Body of pancreas (tissue), 4 donors: Measurements from ENCODE around the gene CASZ1. TPM values are rescaled to one million over a fixed set of nuclear protein-coding genes. Genes with fewer than 3 reads are reported as not detected.

Source experiments
- ATAC-seq: fragments of 150-250 bp; one replicate; pipeline ENCODE4 v1.9.1; 2016
- DNase-seq, 4 donors: peaks; one replicate each; pipeline ENCODE4 v3.0.0-alpha.2; 2019
- H3K27ac ChIP-seq, 4 donors: fragments of 200-600 bp; sonication (generic); 1 replicate in 3 of 4; 2 replicates in 1 of 4; pipeline versions ENCODE4 v1.5.1 to v1.6.1; 2016 to 2019; ENCODE audit warnings: mild to moderate bottlenecking in 1 of 4, mixed read lengths in 1 of 4, moderate library complexity in 1 of 4
- H3K27me3 ChIP-seq, 2 donors: fragments of 200-600 bp; sonication (generic); one replicate each; pipeline ENCODE4 v1.6.0; 2016; ENCODE audit warnings: mild to moderate bottlenecking in 1 of 2
- H3K36me3 ChIP-seq, 2 donors: fragments of 200-600 bp; sonication (generic); replicated peaks in 1 of 2; 2 replicates each; pipeline ENCODE4 v1.5.1; 2016; ENCODE audit warnings: low read depth in 2 of 2; ENCODE audit not compliant: insufficient read depth in 1 of 2
- H3K4me1 ChIP-seq: fragments of 200-600 bp; sonication (generic); one replicate; pipeline ENCODE4 v1.6.0; 2016
- H3K4me3 ChIP-seq, 2 donors: fragments of 200-600 bp; sonication (generic); 1 replicate in 1 of 2; 2 replicates in 1 of 2; pipeline ENCODE4 v1.5.1; 2016 to 2019
- H3K9me3 ChIP-seq, 3 donors: fragments of 200-600 bp; sonication (generic); 1 replicate in 2 of 3; 2 replicates in 1 of 3; pipeline ENCODE4 v1.5.1; 2016
- CTCF ChIP-seq, 7 experiments: fragments of 450-650 bp in 4 of 7; fragments of 200-600 bp in 3 of 7; sonication (generic) in 3 of 7; IDR thresholded peaks; one replicate each; pipeline ENCODE4 v1.5.1; 2016 to 2019; ENCODE audit warnings: antibody characterized with exemption in 7 of 7
- POLR2A ChIP-seq, 3 donors: fragments of 450-650 bp; IDR thresholded peaks; one replicate each; pipeline ENCODE4 v1.6.1; 2016; ENCODE audit warnings: antibody characterized with exemption in 3 of 3, mild to moderate bottlenecking in 2 of 3
- WGBS, 2 donors: methylation state at CpG; one replicate each; pipeline ENCODE4 v1.1.5; 2017; 5-methylcytosine and 5-hydroxymethylcytosine counted together
- intact Hi-C: fragments of 100-400 bp; cut with DNase I; formaldehyde crosslinking; loops from one replicate; pipeline ENCODE4 v1.15.1; 2023
- total RNA-seq, 2 donors: library from RNA; depleted of rRNA; stranded (reverse); fragments of >200 nt; gene quantifications; one replicate each; pipeline ENCODE4 v1.1.0, GENCODE V29; 2016

CASZ1 gene
- total RNA-seq, 2 donors from 2014 or later, result 9.3 to 14.2 TPM

GRCh38 chr1:10651793-10652192 lies 144.7 kb downstream of the CASZ1 start:
- H3K27me3 ChIP-seq, result no peaks in the 10 kb centered on the region
- ATAC-seq, result peak; percentile 45
- no peak overlapping the region for H3K4me3 ChIP-seq
- TF ChIP-seq CTCF (IDR thresholded peaks at IDR 0.05), result no peak
- no peak for TF ChIP-seq POLR2A (IDR thresholded peaks at IDR 0.05)
- WGBS, 2 donors, result 40 to 45% methylated on average over 9 to 11 of the region's 11 CpGs
- no peak overlapping the region for H3K27ac ChIP-seq
- peaks cover 0 to 6% of the 10 kb centered on the region in 2 donors for H3K36me3 ChIP-seq
- peaks cover 5% of the 10 kb centered on the region for H3K4me1 ChIP-seq
- peak; percentile 34 to 55 (median 43) for DNase-seq
- intact Hi-C loops, result no loop called here
- H3K9me3 ChIP-seq, result no peaks in the 10 kb centered on the region

DNA sequence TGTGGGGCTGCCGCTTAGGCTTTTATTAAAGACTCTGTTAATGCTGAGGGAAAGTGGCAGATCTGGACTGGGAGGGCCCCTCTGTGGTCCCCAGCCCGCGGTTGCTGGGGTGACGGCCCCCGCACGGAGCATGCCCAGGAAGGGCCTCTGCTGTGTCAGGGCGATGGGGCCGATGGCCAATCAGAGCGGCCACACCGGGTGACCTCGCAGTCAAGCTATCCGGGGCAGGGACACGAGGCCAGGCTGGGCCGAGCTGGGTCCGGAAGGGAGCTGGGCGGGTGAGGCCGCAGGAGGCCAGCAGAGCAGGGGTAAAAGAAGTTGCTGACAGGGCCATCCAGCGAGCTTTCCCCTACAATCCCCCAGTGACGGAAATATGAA lies 145.1 kb downstream of the CASZ1 start:
- TF ChIP-seq CTCF (IDR thresholded peaks at IDR 0.05), result no peak
- no peak for TF ChIP-seq POLR2A (IDR thresholded peaks at IDR 0.05)
- H3K4me1 ChIP-seq, result peaks cover 5% of the 10 kb centered on the region
- H3K4me3 ChIP-seq, result no peak overlapping the region
- H3K9me3 ChIP-seq, result no peaks in the 10 kb centered on the region
- ATAC-seq (no peak), DNase-seq (no peak)
- WGBS, 2 donors, result 86 to 90% methylated on average over 19 of the region's 19 CpGs
- no peak overlapping the region for H3K27ac ChIP-seq
- peaks cover 0 to 6% of the 10 kb centered on the region in 2 donors for H3K36me3 ChIP-seq
- no peaks in the 10 kb centered on the region for H3K27me3 ChIP-seq
- intact Hi-C loops, result no loop called here

DNA sequence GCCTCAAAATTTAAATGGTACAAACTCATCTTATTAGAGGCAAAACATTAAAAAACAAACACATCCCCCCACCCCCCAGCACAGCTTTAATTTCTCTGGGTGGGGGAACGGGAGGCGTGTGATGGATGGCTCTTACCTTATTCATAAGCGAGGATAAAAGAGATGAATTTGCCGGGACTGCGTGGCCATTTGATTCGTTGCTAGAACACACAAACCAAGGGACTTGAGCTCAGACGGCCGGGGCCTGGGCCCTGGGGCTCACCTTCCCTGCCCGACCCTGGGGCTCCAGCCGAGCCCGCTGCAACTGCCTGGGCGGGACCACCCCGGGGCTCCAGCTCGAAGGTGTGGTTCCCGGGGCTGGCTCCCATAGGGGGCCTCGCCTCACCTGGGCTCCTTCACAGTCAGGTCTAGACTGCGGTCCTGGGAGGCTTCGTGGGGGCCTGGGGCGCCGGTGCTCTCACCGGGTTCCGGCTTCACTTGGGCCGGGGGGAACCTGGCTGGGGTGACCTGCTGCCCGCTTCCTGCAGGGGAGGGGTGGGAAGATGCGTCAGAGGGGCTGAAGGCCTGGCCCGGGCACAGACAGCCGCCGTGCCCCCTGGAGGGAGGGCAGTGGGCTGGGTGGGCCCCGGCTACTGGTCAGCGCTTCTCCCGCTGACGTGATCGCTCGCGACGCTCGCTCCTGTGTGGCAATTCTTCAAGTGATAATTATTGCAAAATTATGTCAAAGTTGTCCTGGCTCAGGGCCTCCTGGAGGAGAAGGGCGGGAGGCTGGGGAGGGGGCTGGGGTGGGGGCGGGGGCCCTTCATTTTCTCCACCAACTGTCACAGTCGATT lies 145.7 kb downstream of the CASZ1 start:
- intact Hi-C loops, result no loop called here
- H3K27ac ChIP-seq, result no peak overlapping the region
- DNase-seq, result no peak
- peaks cover 0 to 8% of the 10 kb centered on the region in 2 donors for H3K36me3 ChIP-seq
- no peak for ATAC-seq
- peaks cover 5% of the 10 kb centered on the region for H3K4me1 ChIP-seq
- WGBS, 2 donors, result 82 to 85% methylated on average over 15 to 36 of the region's 40 CpGs
- TF ChIP-seq CTCF (IDR thresholded peaks at IDR 0.05), result no peak
- TF ChIP-seq POLR2A (IDR thresholded peaks at IDR 0.05), result no peak
- no peaks in the 10 kb centered on the region for H3K27me3 ChIP-seq
- no peak overlapping the region for H3K4me3 ChIP-seq
- no peaks in the 10 kb centered on the region for H3K9me3 ChIP-seq

GRCh38 chr1:10649517-10650201 lies 146.8 kb downstream of the CASZ1 start:
- peaks cover 5% of the 10 kb centered on the region for H3K4me1 ChIP-seq
- no peak for TF ChIP-seq POLR2A (IDR thresholded peaks at IDR 0.05)
- TF ChIP-seq CTCF (IDR thresholded peaks at IDR 0.05), result no peak
- H3K9me3 ChIP-seq, result no peaks in the 10 kb centered on the region
- intact Hi-C loops, result no loop called here
- 86% methylated on average over 19 to 28 of the region's 30 CpGs for WGBS, 2 donors
- no peaks in the 10 kb centered on the region for H3K27me3 ChIP-seq
- DNase-seq (no peak), ATAC-seq (no peak)
- H3K36me3 ChIP-seq, result peaks cover 0 to 10% of the 10 kb centered on the region in 2 donors
- no peak overlapping the region for H3K27ac ChIP-seq
- H3K4me3 ChIP-seq, result no peak overlapping the region
